Head of caudate nucleus (tissue), 42 donors: ENCODE measurements around the gene STX2.
"Not testable (repeated sequence)": the region's sequence is repeated elsewhere in the genome, so short reads cannot be mapped to it uniquely, and the experiment has no call there.

Experiments used
- DNase-seq, 42 donors: peaks; one replicate each; pipeline versions ENCODE4 v3.0.0 to v3.0.0-alpha.2; 2020 to 2021; ENCODE audit warnings: mixed read lengths in 7 of 42
- intact Hi-C: fragments of 100-400 bp; cut with DNase I; formaldehyde crosslinking; loops from one replicate; pipeline ENCODE4 v1.15.0; 2022

The STX2 gene

GRCh38 chr12:130871286-130872178 is 32.5 kb upstream of the STX2 start, which contains the start of gene RAN:
Gene RAN (plus strand): TSS chr12:130872066. CDS start chr12:130872594, 528 bp downstream.
- DNase-seq: peak; percentile 65 to 96 (median 91)
- intact Hi-C loops: loop anchor here (2.0 kb wide), 1 partner anchor 33 kb away; the partner anchor contains the start of gene STX2

- intact Hi-C loops: loop anchor here (2.0 kb wide), 1 partner anchor 32 kb away; the partner anchor contains the start of gene STX2
Observed at GRCh38 chr12:130870442-130871285, 31.6 kb upstream of the STX2 start.

GRCh38 chr12:130868412-130868811 is 29.4 kb upstream of the STX2 start:
- no peak for DNase-seq
- intact Hi-C loops: no loop called here

More at GRCh38 chr12:130870442-130871285, 31.6 kb upstream of the STX2 start:
- peak; percentile 13 to 86 (median 56) for DNase-seq

GRCh38 chr12:130863298-130863697 is 24.2 kb upstream of the STX2 start:
- DNase-seq: no peak
- intact Hi-C loops: no loop called here

GRCh38 chr12:130862771-130863170 is 23.7 kb upstream of the STX2 start:
- intact Hi-C loops, DNase-seq: not testable (repeated sequence)

GRCh38 chr12:130862161-130862560 is 23.1 kb upstream of the STX2 start:
- intact Hi-C loops: no loop called here

GRCh38 chr12:130860311-130860710 is 21.3 kb upstream of the STX2 start:
- intact Hi-C loops: no loop called here
- DNase-seq: no peak

More at GRCh38 chr12:130862161-130862560, 23.1 kb upstream of the STX2 start:
- DNase-seq: no peak

- no peak for DNase-seq
- intact Hi-C loops: no loop called here
Observed at GRCh38 chr12:130859161-130859560, 20.1 kb upstream of the STX2 start.

- DNase-seq: no peak
- intact Hi-C loops: no loop called here
Observed at GRCh38 chr12:130858084-130858483, 19.0 kb upstream of the STX2 start.

- intact Hi-C loops: no loop called here
- DNase-seq: no peak
Observed at GRCh38 chr12:130856088-130856487, 17.0 kb upstream of the STX2 start.

GRCh38 chr12:130850418-130851021 is 11.5 kb upstream of the STX2 start:
- intact Hi-C loops: no loop called here
- no peak for DNase-seq

GRCh38 chr12:130849561-130850417 is 10.7 kb upstream of the STX2 start:
- intact Hi-C loops: no loop called here
- no peak for DNase-seq

GRCh38 chr12:130848785-130849305 is 9.8 kb upstream of the STX2 start:
- DNase-seq, intact Hi-C loops: not testable (repeated sequence)

GRCh38 chr12:130848105-130848504 is 9.1 kb upstream of the STX2 start:
- intact Hi-C loops, DNase-seq: not testable (repeated sequence)

GRCh38 chr12:130847112-130847511 is 8.1 kb upstream of the STX2 start:
- intact Hi-C loops: no loop called here
- DNase-seq: no peak

- no peak for DNase-seq
Observed at GRCh38 chr12:130846369-130846768, 7.3 kb upstream of the STX2 start.

GRCh38 chr12:130839770-130840404 is 837 bp upstream of the STX2 start:
- no peak for DNase-seq
- intact Hi-C loops: loop anchor here (2.0 kb wide), 1 partner anchor 31 kb away; no protein-coding TSS in a partner anchor

More at GRCh38 chr12:130846369-130846768, 7.3 kb upstream of the STX2 start:
- intact Hi-C loops: no loop called here
